Suprapubic skin (tissue), 4 donors: Measurements from ENCODE around the gene AIRE.

Experiments used
- EP300 ChIP-seq: sonication (generic); formaldehyde crosslinking; IDR thresholded peaks from one replicate; pipeline ENCODE4 v1.6.1; 2017; ENCODE audit warnings: antibody characterized with exemption
- POLR2A ChIP-seq, 2 donors: fragments of 450-650 bp; IDR thresholded peaks; one replicate each; pipeline ENCODE4 v1.6.1; 2017; ENCODE audit warnings: antibody characterized with exemption in 2 of 2, mild to moderate bottlenecking in 2 of 2, moderate library complexity in 2 of 2
- POLR2AphosphoS5 ChIP-seq, 3 donors: sonication (generic); formaldehyde crosslinking; IDR thresholded peaks; one replicate each; pipeline ENCODE4 v1.6.1; 2017; ENCODE audit warnings: antibody characterized with exemption in 3 of 3
- TF ChIP-seq, protein P1 (sequence below), 2 donors: fragments of 200-600 bp in 1 of 2; fragments of 450-650 bp in 1 of 2; sonication (generic) in 1 of 2; IDR thresholded peaks; one replicate each; pipeline ENCODE4 v1.5.1; 2016 to 2019; ENCODE audit warnings: antibody characterized with exemption in 2 of 2, mild to moderate bottlenecking in 1 of 2, moderate library complexity in 1 of 2

DNA sequence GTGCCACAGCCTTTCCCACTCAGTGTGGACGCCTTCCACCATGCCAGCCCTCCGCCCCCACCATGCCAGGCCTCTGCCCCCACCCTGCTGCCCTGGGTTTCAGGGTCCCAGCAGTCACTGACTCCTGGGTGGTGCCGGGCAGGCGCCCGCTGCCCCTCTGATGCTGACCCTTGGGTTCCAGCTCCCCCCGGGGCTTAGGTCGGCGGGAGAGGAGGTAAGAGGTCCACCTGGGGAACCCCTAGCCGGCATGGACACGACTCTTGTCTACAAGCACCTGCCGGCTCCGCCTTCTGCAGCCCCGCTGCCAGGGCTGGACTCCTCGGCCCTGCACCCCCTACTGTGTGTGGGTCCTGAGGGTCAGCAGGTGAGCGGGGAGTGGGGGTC is 7.1 kb downstream of the AIRE start:
- TF ChIP-seq, protein P1, sequence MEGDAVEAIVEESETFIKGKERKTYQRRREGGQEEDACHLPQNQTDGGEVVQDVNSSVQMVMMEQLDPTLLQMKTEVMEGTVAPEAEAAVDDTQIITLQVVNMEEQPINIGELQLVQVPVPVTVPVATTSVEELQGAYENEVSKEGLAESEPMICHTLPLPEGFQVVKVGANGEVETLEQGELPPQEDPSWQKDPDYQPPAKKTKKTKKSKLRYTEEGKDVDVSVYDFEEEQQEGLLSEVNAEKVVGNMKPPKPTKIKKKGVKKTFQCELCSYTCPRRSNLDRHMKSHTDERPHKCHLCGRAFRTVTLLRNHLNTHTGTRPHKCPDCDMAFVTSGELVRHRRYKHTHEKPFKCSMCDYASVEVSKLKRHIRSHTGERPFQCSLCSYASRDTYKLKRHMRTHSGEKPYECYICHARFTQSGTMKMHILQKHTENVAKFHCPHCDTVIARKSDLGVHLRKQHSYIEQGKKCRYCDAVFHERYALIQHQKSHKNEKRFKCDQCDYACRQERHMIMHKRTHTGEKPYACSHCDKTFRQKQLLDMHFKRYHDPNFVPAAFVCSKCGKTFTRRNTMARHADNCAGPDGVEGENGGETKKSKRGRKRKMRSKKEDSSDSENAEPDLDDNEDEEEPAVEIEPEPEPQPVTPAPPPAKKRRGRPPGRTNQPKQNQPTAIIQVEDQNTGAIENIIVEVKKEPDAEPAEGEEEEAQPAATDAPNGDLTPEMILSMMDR (IDR thresholded peaks at IDR 0.05) = no peak
- TF ChIP-seq EP300 (no peak), POLR2A (IDR thresholded peaks at IDR 0.05) (no peak), POLR2AphosphoS5 (IDR thresholded peaks at IDR 0.05) (no peak)
